Gastroesophageal sphincter (tissue), 4 donors: ENCODE data around the gene FBXW5. TPM values are rescaled to one million over a fixed set of nuclear protein-coding genes. Genes with fewer than 3 reads are reported as not detected.

Experiments
- ATAC-seq: fragments of 150-250 bp; one replicate; pipeline ENCODE4 v1.9.1; 2016; ENCODE audit warnings: mild to moderate bottlenecking, moderate library complexity
- H3K27ac ChIP-seq, 4 donors: fragments of 200-600 bp; sonication (generic) in 3 of 4; 1 replicate in 3 of 4; 2 replicates in 1 of 4; pipeline ENCODE4 v1.5.1; 2016 to 2019
- H3K27me3 ChIP-seq: fragments of 200-600 bp; sonication (generic); one replicate; pipeline ENCODE4 v1.5.1; 2019
- H3K36me3 ChIP-seq, 2 donors: fragments of 200-600 bp; sonication (generic); one replicate each; pipeline ENCODE4 v1.5.1; 2019; ENCODE audit warnings: control low read depth in 1 of 2
- H3K4me1 ChIP-seq, 3 donors: fragments of 200-600 bp; sonication (generic); 1 replicate in 2 of 3; 2 replicates in 1 of 3; pipeline ENCODE4 v1.5.1; 2016 to 2019; ENCODE audit warnings: control low read depth in 2 of 3
- H3K4me3 ChIP-seq, 2 donors: fragments of 200-600 bp; sonication (generic); one replicate each; pipeline ENCODE4 v1.5.1; 2019; ENCODE audit warnings: mild to moderate bottlenecking in 1 of 2, moderate library complexity in 1 of 2
- H3K9me3 ChIP-seq, 3 donors: fragments of 200-600 bp; sonication (generic); one replicate each; pipeline ENCODE4 v1.5.1; 2017 to 2019; ENCODE audit warnings: control low read depth in 2 of 3
- CTCF ChIP-seq, 4 experiments: fragments of 200-600 bp in 2 of 4; fragments of 450-650 bp in 2 of 4; sonication (generic) in 1 of 4; IDR thresholded peaks; one replicate each; pipeline ENCODE4 v1.5.1; 2017 to 2019; ENCODE audit warnings: antibody characterized with exemption in 4 of 4, mild to moderate bottlenecking in 2 of 4, moderate library complexity in 2 of 4
- EP300 ChIP-seq: sonication (generic); formaldehyde crosslinking; IDR thresholded peaks from one replicate; pipeline ENCODE4 v1.6.1; 2017; ENCODE audit warnings: antibody characterized with exemption, mild to moderate bottlenecking
- POLR2A ChIP-seq, 2 donors: fragments of 450-650 bp; IDR thresholded peaks; one replicate each; pipeline ENCODE4 v1.6.1; 2017; ENCODE audit warnings: antibody characterized with exemption in 2 of 2, mild to moderate bottlenecking in 2 of 2, moderate library complexity in 1 of 2
- POLR2AphosphoS5 ChIP-seq: sonication (generic); formaldehyde crosslinking; IDR thresholded peaks from one replicate; pipeline ENCODE4 v1.6.1; 2017; ENCODE audit warnings: antibody characterized with exemption
- WGBS, 2 donors: methylation state at CpG; one replicate each; pipeline ENCODE4 v1.1.5; 2018; ENCODE audit warnings: low coverage in 1 of 2; 5-methylcytosine and 5-hydroxymethylcytosine counted together
- total RNA-seq, 4 donors: library from RNA; depleted of rRNA; stranded (reverse); fragments of >200 nt; gene quantifications; one replicate each; pipeline ENCODE4 v1.1.0, GENCODE V29; 2016

The FBXW5 gene
- total RNA-seq, 4 donors from 2014 or later, result 171 to 310 (median 236) TPM

- TF ChIP-seq POLR2A (IDR thresholded peaks at IDR 0.05) (no peak), EP300 (no peak), POLR2AphosphoS5 (no peak), CTCF (IDR thresholded peaks at IDR 0.05) (no peak)
- ATAC-seq, result no peak
- H3K4me3 ChIP-seq, result no peak overlapping the region
- no CpG with 5 or more reads among the region's 29 CpGs for WGBS, 2 donors
- H3K27ac ChIP-seq, result no peak overlapping the region
- no peaks in the 10 kb centered on the region for H3K36me3 ChIP-seq
- H3K27me3 ChIP-seq, result peaks cover 34% of the 10 kb centered on the region
- H3K9me3 ChIP-seq, result no peaks in the 10 kb centered on the region
- H3K4me1 ChIP-seq, result peaks cover 0 to 37% (median 7%) of the 10 kb centered on the region in 3 donors
These were observed 29.4 kb upstream of the FBXW5 start for GRCh38 chr9:136973618-136974617.

DNA sequence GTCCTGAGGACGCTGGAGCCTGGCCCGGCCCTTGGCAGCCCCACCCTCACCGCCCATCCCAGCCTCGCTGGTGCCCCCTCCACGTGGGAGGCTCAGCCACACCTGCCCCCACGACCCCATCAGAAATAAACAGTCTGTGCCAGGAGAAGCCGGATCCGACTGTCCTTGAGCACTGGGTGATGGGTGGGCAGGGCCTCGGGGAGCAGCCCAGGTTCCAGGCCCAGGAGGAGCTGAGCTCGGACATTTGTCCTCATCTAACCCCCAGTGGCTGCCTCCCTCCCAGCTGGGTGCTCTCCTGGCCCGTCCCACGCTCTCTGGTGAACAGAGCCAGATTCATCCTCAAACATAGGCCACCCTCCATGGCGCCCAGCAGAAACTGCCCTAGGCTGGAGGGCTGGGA is 28.2 kb upstream of the FBXW5 start:
- no peak for TF ChIP-seq POLR2AphosphoS5
- no peak for TF ChIP-seq EP300
- no peak for TF ChIP-seq CTCF (IDR thresholded peaks at IDR 0.05)
- no peak for TF ChIP-seq POLR2A (IDR thresholded peaks at IDR 0.05)
- Histone ChIP-seq H3K9me3 (no peaks in the 10 kb centered on the region), H3K4me3 (no peak overlapping the region), H3K27ac (no peak overlapping the region), H3K36me3 (no peaks in the 10 kb centered on the region), H3K4me1 (peaks cover 0 to 27% (median 1%) of the 10 kb centered on the region in 3 donors), H3K27me3 (peaks cover 38% of the 10 kb centered on the region)
- no peak for ATAC-seq
- WGBS, 2 donors, result 39% methylated on average over 3 of the region's 13 CpGs; no CpG with 5 or more reads in 1 of the 2 donors

- no peaks in the 10 kb centered on the region for H3K36me3 ChIP-seq
- no peak overlapping the region for H3K4me3 ChIP-seq
- TF ChIP-seq CTCF (IDR thresholded peaks at IDR 0.05), result no peak
- TF ChIP-seq POLR2A (IDR thresholded peaks at IDR 0.05), result no peak
- TF ChIP-seq EP300, result no peak
- TF ChIP-seq POLR2AphosphoS5, result no peak
- WGBS, 2 donors, result 48 to 83% methylated on average over 2 to 5 of the region's 11 CpGs
- H3K27me3 ChIP-seq, result peaks cover 35% of the 10 kb centered on the region
- peaks cover 0 to 23% (median 0%) of the 10 kb centered on the region in 3 donors for H3K4me1 ChIP-seq
- ATAC-seq, result no peak
- no peak overlapping the region for H3K27ac ChIP-seq
- H3K9me3 ChIP-seq, result no peaks in the 10 kb centered on the region
These were observed 27.8 kb upstream of the FBXW5 start for GRCh38 chr9:136972335-136972734.

DNA sequence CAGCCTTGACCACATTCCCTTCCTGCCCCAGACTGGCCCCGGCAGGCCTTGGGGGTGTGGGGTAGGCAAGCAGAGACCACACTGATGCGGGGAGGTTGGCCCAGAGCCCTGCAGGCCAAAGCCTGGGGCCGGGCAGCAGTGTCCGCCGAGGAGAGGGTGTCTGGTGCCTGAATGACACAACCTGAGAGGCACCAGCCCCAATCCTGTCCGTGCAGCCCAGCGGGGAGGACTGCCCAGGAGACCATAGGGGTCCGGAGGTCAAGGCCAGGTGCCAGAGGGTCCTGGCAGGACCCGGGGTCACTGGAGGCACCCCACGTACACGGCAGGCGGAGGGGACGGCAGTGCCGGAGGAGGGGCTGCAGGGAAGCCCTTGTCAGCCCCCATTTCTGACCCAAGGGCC is 27.2 kb upstream of the FBXW5 start:
- 70% methylated on average over 8 of the region's 14 CpGs; no CpG with 5 or more reads in 1 of the 2 donors for WGBS, 2 donors
- H3K9me3 ChIP-seq, result no peaks in the 10 kb centered on the region
- no peaks in the 10 kb centered on the region for H3K36me3 ChIP-seq
- no peak for ATAC-seq
- H3K4me3 ChIP-seq, result no peak overlapping the region
- H3K27ac ChIP-seq, result no peak overlapping the region
- TF ChIP-seq EP300 (no peak), CTCF (IDR thresholded peaks at IDR 0.05) (no peak), POLR2A (IDR thresholded peaks at IDR 0.05) (no peak), POLR2AphosphoS5 (no peak)
- peaks cover 0 to 17% (median 0%) of the 10 kb centered on the region in 3 donors for H3K4me1 ChIP-seq
- peaks cover 32% of the 10 kb centered on the region for H3K27me3 ChIP-seq
